Fibroblast of gingiva (primary cell): Measurements from ENCODE around the gene ZC3H12C.
"Not testable (repeated sequence)": the region's sequence is repeated elsewhere in the genome, so short reads cannot be mapped to it uniquely, and the experiment has no call there.

Experiments used
- DNase-seq: peaks from one replicate; pipeline ENCODE4 v3.0.0-alpha.2; 2011; ENCODE audit warnings: low read depth

The ZC3H12C gene

GRCh38 chr11:110185121-110185591, 92.0 kb downstream of the ZC3H12C start:
- peak; percentile 75 for DNase-seq

- no peak for DNase-seq
Observed at GRCh38 chr11:110185599-110185998, 92.4 kb downstream of the ZC3H12C start.

GRCh38 chr11:110186456-110186855, 93.3 kb downstream of the ZC3H12C start:
- DNase-seq, result no peak

GRCh38 chr11:110186867-110187266, 93.7 kb downstream of the ZC3H12C start:
- DNase-seq, result no peak

- no peak for DNase-seq
Observed at GRCh38 chr11:110187731-110188130, 94.5 kb downstream of the ZC3H12C start.

GRCh38 chr11:110190885-110191284, 97.7 kb downstream of the ZC3H12C start:
- DNase-seq, result no peak

GRCh38 chr11:110192604-110193282, 99.6 kb downstream of the ZC3H12C start:
- not testable (repeated sequence) for DNase-seq

GRCh38 chr11:110194211-110194766, 101.1 kb downstream of the ZC3H12C start:
- peak; percentile 53 for DNase-seq

- peak; percentile 87 for DNase-seq
Observed at GRCh38 chr11:110196241-110196754, 103.1 kb downstream of the ZC3H12C start.

GRCh38 chr11:110196884-110197420, 103.8 kb downstream of the ZC3H12C start:
- DNase-seq, result no peak

GRCh38 chr11:110198031-110198729, 105.0 kb downstream of the ZC3H12C start:
- DNase-seq, result peak; percentile 33

GRCh38 chr11:110199184-110199981, 106.2 kb downstream of the ZC3H12C start:
- peak; percentile 32 for DNase-seq

GRCh38 chr11:110200241-110200640, 107.0 kb downstream of the ZC3H12C start:
- no peak for DNase-seq

- no peak for DNase-seq
Observed at GRCh38 chr11:110200836-110201235, 107.6 kb downstream of the ZC3H12C start.

GRCh38 chr11:110207123-110207522, 113.9 kb downstream of the ZC3H12C start:
- no peak for DNase-seq

- not testable (repeated sequence) for DNase-seq
Observed at GRCh38 chr11:110208678-110209312, 115.6 kb downstream of the ZC3H12C start.

- not testable (repeated sequence) for DNase-seq
Observed at GRCh38 chr11:110209313-110209694, 116.1 kb downstream of the ZC3H12C start.

- no peak for DNase-seq
Observed at GRCh38 chr11:110217223-110217877, 124.2 kb downstream of the ZC3H12C start.

GRCh38 chr11:110217936-110218335, 124.7 kb downstream of the ZC3H12C start:
- DNase-seq, result no peak

GRCh38 chr11:110219006-110219785, 126.0 kb downstream of the ZC3H12C start:
- DNase-seq, result no peak
